HepG2 (cell line): Measurements from ENCODE around the gene ENO3. TPM values are rescaled to one million over a fixed set of nuclear protein-coding genes. Genes with fewer than 3 reads are reported as not detected.

Experiments used
- ADNP ChIP-seq: sonication (generic); formaldehyde crosslinking; IDR thresholded peaks from 2 replicates; pipeline ENCODE4 v1.4.0; 2020; ENCODE audit warnings: missing genetic modification reagents
- CHD2 ChIP-seq: IDR thresholded peaks from 2 replicates; pipeline ENCODE4 v1.6.1; 2011; ENCODE audit warnings: low read depth, low read length, improper control_type of control experiment
- CHD4 ChIP-seq: fragments of 200-600 bp; sonication (generic); IDR thresholded peaks from 2 replicates; pipeline ENCODE4 v1.7.0; 2017; ENCODE audit warnings: mild to moderate bottlenecking, low read length, borderline replicate concordance
- ELF4 ChIP-seq: sonication (generic); formaldehyde crosslinking; IDR thresholded peaks from 2 replicates; pipeline ENCODE4 v1.5.0; 2020; ENCODE audit warnings: missing genetic modification reagents, mild to moderate bottlenecking, moderate library complexity, borderline replicate concordance
- FOSL2 ChIP-seq: sonication (generic); formaldehyde crosslinking; IDR thresholded peaks from 2 replicates; pipeline ENCODE4 v1.4.0; 2020; ENCODE audit warnings: missing genetic modification reagents
- FUBP1 ChIP-seq: sonication (generic); formaldehyde crosslinking; IDR thresholded peaks from 2 replicates; pipeline ENCODE4 v1.5.1; 2020; ENCODE audit warnings: missing genetic modification reagents, mild to moderate bottlenecking, borderline replicate concordance
- GABPB1 ChIP-seq: IDR thresholded peaks from 2 replicates; pipeline ENCODE4 v1.6.1; 2016; ENCODE audit warnings: mild to moderate bottlenecking, missing genetic modification reagents, moderate library complexity, missing compliant biosample characterization
- GATAD1 ChIP-seq: IDR thresholded peaks from 2 replicates; pipeline ENCODE4 v1.6.1; 2016; ENCODE audit warnings: missing genetic modification reagents, missing compliant biosample characterization
- JUND ChIP-seq: sonication (generic); formaldehyde crosslinking; IDR thresholded peaks from 2 replicates; pipeline ENCODE4 v1.8.0; 2022; ENCODE audit warnings: mild to moderate bottlenecking, missing genetic modification reagents
- MAFK ChIP-seq, 2 experiments: IDR thresholded peaks in 1 of 2; conservative IDR thresholded peaks in 1 of 2; 2 replicates each; pipeline ENCODE4 v1.6.1; 2011; ENCODE audit warnings: improper control_type of control experiment in 2 of 2, low read length in 2 of 2
- NCOA1 ChIP-seq: sonication (generic); formaldehyde crosslinking; IDR thresholded peaks from 2 replicates; pipeline ENCODE4 v1.9.0; 2021; ENCODE audit warnings: missing genetic modification reagents
- NFYC ChIP-seq: IDR thresholded peaks from 2 replicates; pipeline ENCODE4 v1.6.1; 2016; ENCODE audit warnings: missing genetic modification reagents, missing compliant biosample characterization
- REXO4 ChIP-seq: sonication (generic); formaldehyde crosslinking; IDR thresholded peaks from 2 replicates; pipeline ENCODE4 v1.8.0; 2022; ENCODE audit warnings: missing genetic modification reagents, mild to moderate bottlenecking, borderline replicate concordance
- SIN3B ChIP-seq: fragments of 150-350 bp; IDR thresholded peaks from 2 replicates; pipeline ENCODE4 v1.6.1; 2014; ENCODE audit warnings: low read length
- TEAD3 ChIP-seq: optimal IDR thresholded peaks from 2 replicates; pipeline ENCODE3; 2016; ENCODE audit warnings: borderline replicate concordance
- ZFP36L1 ChIP-seq: sonication (generic); formaldehyde crosslinking; IDR thresholded peaks from 2 replicates; pipeline ENCODE4 v1.8.0; 2022; ENCODE audit warnings: mild to moderate bottlenecking, missing genetic modification reagents, moderate library complexity
- ZFY ChIP-seq: sonication (generic); formaldehyde crosslinking; IDR thresholded peaks from 2 replicates; pipeline ENCODE4 v1.4.0; 2020; ENCODE audit warnings: missing genetic modification reagents
- ZNF101 ChIP-seq: sonication (generic); formaldehyde crosslinking; IDR thresholded peaks from 2 replicates; pipeline ENCODE4 v1.4.0; 2020; ENCODE audit warnings: mild to moderate bottlenecking, low read depth, missing genetic modification reagents, borderline replicate concordance
- ZNF33A ChIP-seq: sonication (generic); formaldehyde crosslinking; IDR thresholded peaks from 2 replicates; pipeline ENCODE4 v1.5.1; 2020; ENCODE audit warnings: missing genetic modification reagents, mild to moderate bottlenecking, moderate library complexity, borderline replicate concordance
- ZNF468 ChIP-seq: sonication (generic); formaldehyde crosslinking; IDR thresholded peaks from 2 replicates; pipeline ENCODE4 v1.8.0; 2022; ENCODE audit warnings: mild to moderate bottlenecking, moderate library complexity, missing genetic modification reagents
- ZNF484 ChIP-seq: sonication (generic); formaldehyde crosslinking; IDR thresholded peaks from 2 replicates; pipeline ENCODE4 v1.5.1; 2020; ENCODE audit warnings: mild to moderate bottlenecking, low read depth, missing genetic modification reagents, borderline replicate concordance
- ZNF550 ChIP-seq: sonication (generic); formaldehyde crosslinking; IDR thresholded peaks from 2 replicates; pipeline ENCODE4 v1.4.0; 2020; ENCODE audit warnings: mild to moderate bottlenecking, missing genetic modification reagents, borderline replicate concordance
- ZNF879 ChIP-seq: sonication (generic); formaldehyde crosslinking; IDR thresholded peaks from 2 replicates; pipeline ENCODE4 v1.8.1; 2023; ENCODE audit warnings: missing genetic modification reagents
- polyA plus RNA-seq, 8 experiments: library from polyadenylated mRNA; depleted of rRNA in 3 of 8; stranded (reverse) in 7 of 8; unstranded in 1 of 8; fragments of >200 nt; fragmentation: Illumina TruSeq in 4 of 8; extraction: Trizol in 4 of 8; gene quantifications; 2 replicates each; pipeline versions ENCODE4 v1.2.1 to v1.2.3, GENCODE V29; 2011 to 2016; ENCODE audit warnings: low read depth in 4 of 8, missing spikeins in 1 of 8, mixed read lengths in 1 of 8; ENCODE audit not compliant: insufficient read depth in 1 of 8
- total RNA-seq, 5 experiments: library from RNA; depleted of rRNA; stranded (reverse); fragments of >200 nt; fragmentation: Illumina TruSeq; extraction: Trizol; gene quantifications; 2 replicates each; pipeline ENCODE4 v1.2.3, GENCODE V29; 2016; ENCODE audit warnings: low read depth in 1 of 5
- TF ChIP-seq, protein P1 (sequence below): sonication (generic); formaldehyde crosslinking; IDR thresholded peaks from 2 replicates; pipeline ENCODE4 v1.4.0; 2020; ENCODE audit warnings: missing genetic modification reagents
- TF ChIP-seq, protein P2 (sequence below): sonication (generic); formaldehyde crosslinking; IDR thresholded peaks from 2 replicates; pipeline ENCODE4 v1.8.0; 2022; ENCODE audit warnings: missing genetic modification reagents, mild to moderate bottlenecking, inconsistent platforms, borderline replicate concordance
- TF ChIP-seq, protein P3 (sequence below): sonication (generic); formaldehyde crosslinking; IDR thresholded peaks from 2 replicates; pipeline ENCODE4 v1.4.0; 2020; ENCODE audit warnings: missing genetic modification reagents

The ENO3 gene
- total and polyA plus RNA-seq, 2 of the 13 experiments (the other 11 are each of a cell fraction or from before 2014, with no cell fraction given) = 59.8 to 69.8 TPM

DNA sequence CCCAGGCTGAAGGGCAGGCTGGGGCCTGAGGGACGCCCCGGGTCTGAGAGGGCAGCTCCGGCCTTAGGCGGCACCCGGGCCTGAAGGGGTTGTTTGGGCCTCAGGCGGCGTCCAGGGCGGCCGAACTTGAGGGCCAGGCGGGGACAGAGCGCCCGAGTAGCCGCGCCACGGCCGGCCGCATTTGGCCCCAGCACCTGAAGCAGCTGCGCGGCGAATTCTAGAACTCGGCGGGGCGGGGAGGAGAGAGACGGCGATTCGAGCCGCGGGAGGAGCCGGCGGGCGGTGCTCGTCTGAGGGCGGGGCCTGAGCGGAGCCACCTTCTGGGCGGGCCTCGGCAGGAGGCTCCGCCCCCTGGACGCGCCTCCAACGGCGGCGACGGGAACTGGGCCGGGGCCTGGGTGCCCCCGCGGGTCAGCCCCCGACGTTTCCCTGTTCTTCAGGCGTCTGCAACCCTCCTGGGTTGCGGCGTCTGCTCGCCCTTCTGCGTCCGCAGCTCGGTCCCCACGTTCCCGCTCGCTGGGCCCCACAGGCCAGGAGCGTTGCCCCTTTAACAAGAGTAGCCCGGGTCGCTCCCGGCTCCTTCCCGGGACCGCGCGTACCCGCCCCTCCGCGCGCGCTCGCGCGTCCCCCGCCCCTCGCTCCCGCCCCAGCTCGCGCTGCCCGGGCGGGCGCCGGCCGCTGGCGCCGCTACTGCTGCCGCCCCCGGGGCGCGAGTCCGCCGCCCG lies 46.5 kb downstream of the ENO3 start, which contains the start of the genes INCA1 and KIF1C (continued):
- no peak for TF ChIP-seq MAFK (conservative IDR thresholded peaks at IDR 0.05 in 1 of 2, IDR thresholded peaks at IDR 0.05 in 1 of 2; ENCODE audit: low read length in 2 of 2)
- TF ChIP-seq ZNF468 (CRISPR knock-in tag) = no peak
- TF ChIP-seq CHD2 = no peak
- TF ChIP-seq GABPB1 (CRISPR knock-in tag) = peak; percentile 64; the same call in 1 of the 2 replicates
- no peak for TF ChIP-seq SIN3B
- no peak for TF ChIP-seq ZNF484 (CRISPR knock-in tag)
- TF ChIP-seq, protein P1, sequence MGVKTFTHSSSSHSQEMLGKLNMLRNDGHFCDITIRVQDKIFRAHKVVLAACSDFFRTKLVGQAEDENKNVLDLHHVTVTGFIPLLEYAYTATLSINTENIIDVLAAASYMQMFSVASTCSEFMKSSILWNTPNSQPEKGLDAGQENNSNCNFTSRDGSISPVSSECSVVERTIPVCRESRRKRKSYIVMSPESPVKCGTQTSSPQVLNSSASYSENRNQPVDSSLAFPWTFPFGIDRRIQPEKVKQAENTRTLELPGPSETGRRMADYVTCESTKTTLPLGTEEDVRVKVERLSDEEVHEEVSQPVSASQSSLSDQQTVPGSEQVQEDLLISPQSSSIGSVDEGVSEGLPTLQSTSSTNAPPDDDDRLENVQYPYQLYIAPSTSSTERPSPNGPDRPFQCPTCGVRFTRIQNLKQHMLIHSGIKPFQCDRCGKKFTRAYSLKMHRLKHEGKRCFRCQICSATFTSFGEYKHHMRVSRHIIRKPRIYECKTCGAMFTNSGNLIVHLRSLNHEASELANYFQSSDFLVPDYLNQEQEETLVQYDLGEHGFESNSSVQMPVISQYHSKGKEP (CRISPR knock-in tag) = no peak
- no peak for TF ChIP-seq ZNF550 (CRISPR knock-in tag)
- 0 out of 2 replicates have a peak, but pooled peaks have one; percentile 13 for TF ChIP-seq GATAD1 (CRISPR knock-in tag)
- no peak for TF ChIP-seq JUND (CRISPR knock-in tag)
- TF ChIP-seq REXO4 (CRISPR knock-in tag) = no peak
- TF ChIP-seq ZNF33A (CRISPR knock-in tag) = no peak
- TF ChIP-seq, protein P2, sequence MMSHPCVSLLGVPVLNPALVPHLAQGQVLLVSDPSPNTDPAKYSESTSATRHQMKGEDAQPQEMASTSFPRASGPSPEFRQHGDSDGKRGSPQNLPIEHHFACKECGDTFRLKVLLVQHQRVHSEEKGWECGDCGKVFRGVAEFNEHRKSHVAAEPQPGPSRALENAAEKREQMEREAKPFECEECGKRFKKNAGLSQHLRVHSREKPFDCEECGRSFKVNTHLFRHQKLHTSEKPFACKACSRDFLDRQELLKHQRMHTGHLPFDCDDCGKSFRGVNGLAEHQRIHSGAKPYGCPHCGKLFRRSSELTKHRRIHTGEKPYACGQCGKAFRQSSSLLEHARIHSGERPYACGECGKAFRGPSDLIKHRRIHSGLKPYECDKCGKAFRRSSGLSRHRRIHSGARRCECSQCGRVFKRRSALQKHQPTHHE (CRISPR knock-in tag) = no peak
- no peak for TF ChIP-seq NCOA1 (CRISPR knock-in tag)
- no peak; the same call in 1 of the 2 replicates for TF ChIP-seq FOSL2 (CRISPR knock-in tag)
- TF ChIP-seq CHD4 = no peak
- TF ChIP-seq ELF4 (CRISPR knock-in tag) = no peak
- no peak for TF ChIP-seq ZNF879 (CRISPR knock-in tag)
- TF ChIP-seq TEAD3 (CRISPR knock-in tag) = no peak
- no peak for TF ChIP-seq ADNP
- peak; percentile 83; the same call in 1 of the 2 replicates for TF ChIP-seq ZFP36L1 (CRISPR knock-in tag)
- TF ChIP-seq ZNF101 (CRISPR knock-in tag) = no peak
- TF ChIP-seq, protein P3, sequence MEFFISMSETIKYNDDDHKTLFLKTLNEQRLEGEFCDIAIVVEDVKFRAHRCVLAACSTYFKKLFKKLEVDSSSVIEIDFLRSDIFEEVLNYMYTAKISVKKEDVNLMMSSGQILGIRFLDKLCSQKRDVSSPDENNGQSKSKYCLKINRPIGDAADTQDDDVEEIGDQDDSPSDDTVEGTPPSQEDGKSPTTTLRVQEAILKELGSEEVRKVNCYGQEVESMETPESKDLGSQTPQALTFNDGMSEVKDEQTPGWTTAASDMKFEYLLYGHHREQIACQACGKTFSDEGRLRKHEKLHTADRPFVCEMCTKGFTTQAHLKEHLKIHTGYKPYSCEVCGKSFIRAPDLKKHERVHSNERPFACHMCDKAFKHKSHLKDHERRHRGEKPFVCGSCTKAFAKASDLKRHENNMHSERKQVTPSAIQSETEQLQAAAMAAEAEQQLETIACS = peak; percentile 91
- peak; percentile 88 for TF ChIP-seq ZFY (CRISPR knock-in tag)
- TF ChIP-seq FUBP1 = no peak
- TF ChIP-seq NFYC (CRISPR knock-in tag) = no peak
